ENCODE data around the gene SMURF2. TPM values are rescaled to one million over a fixed set of nuclear protein-coding genes. Genes with fewer than 3 reads are reported as not detected.

Gene SMURF2
- total and polyA plus RNA-seq, 2 donors from 2014 or later, result 7.2 to 27.9 TPM

GRCh38 chr17:64687961-64688360 lies 25.9 kb upstream of the SMURF2 start:
- no peaks in the 10 kb centered on the region for H3K27me3 ChIP-seq (ENCODE audit: control insufficient read depth, insufficient read depth, low read length)
- no peak for FAIRE-seq
- no peak overlapping the region for H3K27ac ChIP-seq (ENCODE audit: low read depth in 2 of 2, low read length in 2 of 2)
- intact Hi-C loops (cut with DNase I), result no loop called here
- H3K9ac ChIP-seq (ENCODE audit: low read length in 3 of 3), result no peak overlapping the region
- no peak overlapping the region for H3K4me3 ChIP-seq (ENCODE audit: low read length in 3 of 3)
- H3K4me1 ChIP-seq (ENCODE audit: control insufficient read depth in 2 of 3, insufficient read depth in 2 of 3, low read depth in 1 of 3, low read length in 3 of 3), result no peaks in the 10 kb centered on the region
- no peaks in the 10 kb centered on the region for H3K9me3 ChIP-seq (ENCODE audit: control insufficient read depth in 2 of 3, insufficient read depth in 1 of 3, low read length in 3 of 3)
- TF ChIP-seq CTCF (IDR thresholded peaks at IDR 0.05; ENCODE audit: borderline replicate concordance, extremely low read depth, insufficient read depth), result no peak
- DNase-seq, result no peak
- no peaks in the 10 kb centered on the region for H3K36me3 ChIP-seq (ENCODE audit: control insufficient read depth in 2 of 3, insufficient read depth in 3 of 3, low read length in 3 of 3)

- Histone ChIP-seq H3K27me3 (ENCODE audit: control insufficient read depth, insufficient read depth, low read length) (no peaks in the 10 kb centered on the region), H3K9ac (ENCODE audit: low read length in 3 of 3) (no peak overlapping the region), H3K4me3 (ENCODE audit: low read length in 3 of 3) (no peak overlapping the region), H3K4me1 (ENCODE audit: control insufficient read depth in 2 of 3, insufficient read depth in 2 of 3, low read depth in 1 of 3, low read length in 3 of 3) (no peaks in the 10 kb centered on the region), H3K27ac (ENCODE audit: low read depth in 2 of 2, low read length in 2 of 2) (no peak overlapping the region), H3K9me3 (ENCODE audit: control insufficient read depth in 2 of 3, insufficient read depth in 1 of 3, low read length in 3 of 3) (no peaks in the 10 kb centered on the region), H3K36me3 (ENCODE audit: control insufficient read depth in 2 of 3, insufficient read depth in 3 of 3, low read length in 3 of 3) (no peaks in the 10 kb centered on the region)
- FAIRE-seq (no peak), DNase-seq (no peak)
- no peak for TF ChIP-seq CTCF (IDR thresholded peaks at IDR 0.05; ENCODE audit: borderline replicate concordance, extremely low read depth, insufficient read depth)
- intact Hi-C loops (cut with DNase I), result no loop called here
These were observed 25.3 kb upstream of the SMURF2 start for GRCh38 chr17:64687376-64687775.

GRCh38 chr17:64686705-64687104 lies 24.6 kb upstream of the SMURF2 start:
- Histone ChIP-seq H3K9me3 (ENCODE audit: control insufficient read depth in 2 of 3, insufficient read depth in 1 of 3, low read length in 3 of 3) (no peaks in the 10 kb centered on the region), H3K9ac (ENCODE audit: low read length in 3 of 3) (no peak overlapping the region), H3K4me1 (ENCODE audit: control insufficient read depth in 2 of 3, insufficient read depth in 2 of 3, low read depth in 1 of 3, low read length in 3 of 3) (no peaks in the 10 kb centered on the region), H3K36me3 (ENCODE audit: control insufficient read depth in 2 of 3, insufficient read depth in 3 of 3, low read length in 3 of 3) (no peaks in the 10 kb centered on the region), H3K4me3 (ENCODE audit: low read length in 3 of 3) (no peak overlapping the region), H3K27me3 (ENCODE audit: control insufficient read depth, insufficient read depth, low read length) (no peaks in the 10 kb centered on the region), H3K27ac (ENCODE audit: low read depth in 2 of 2, low read length in 2 of 2) (no peak overlapping the region)
- no peak for DNase-seq
- FAIRE-seq, result no peak
- intact Hi-C loops (cut with DNase I), result no loop called here
- no peak for TF ChIP-seq CTCF (IDR thresholded peaks at IDR 0.05; ENCODE audit: borderline replicate concordance, extremely low read depth, insufficient read depth)

GRCh38 chr17:64685705-64686104 lies 23.6 kb upstream of the SMURF2 start:
- FAIRE-seq (no peak), DNase-seq (no peak)
- Histone ChIP-seq H3K36me3 (ENCODE audit: control insufficient read depth in 2 of 3, insufficient read depth in 3 of 3, low read length in 3 of 3) (no peaks in the 10 kb centered on the region), H3K27me3 (ENCODE audit: control insufficient read depth, insufficient read depth, low read length) (no peaks in the 10 kb centered on the region), H3K9me3 (ENCODE audit: control insufficient read depth in 2 of 3, insufficient read depth in 1 of 3, low read length in 3 of 3) (no peaks in the 10 kb centered on the region), H3K4me1 (ENCODE audit: control insufficient read depth in 2 of 3, insufficient read depth in 2 of 3, low read depth in 1 of 3, low read length in 3 of 3) (no peaks in the 10 kb centered on the region), H3K4me3 (ENCODE audit: low read length in 3 of 3) (no peak overlapping the region), H3K27ac (ENCODE audit: low read depth in 2 of 2, low read length in 2 of 2) (no peak overlapping the region), H3K9ac (ENCODE audit: low read length in 3 of 3) (no peak overlapping the region)
- no peak for TF ChIP-seq CTCF (IDR thresholded peaks at IDR 0.05; ENCODE audit: borderline replicate concordance, extremely low read depth, insufficient read depth)
- intact Hi-C loops (cut with DNase I), result no loop called here
